Liver (tissue), 9 donors: ENCODE results near the gene DGKH. TPM values are rescaled to one million over a fixed set of nuclear protein-coding genes. Genes with fewer than 3 reads are reported as not detected.

Experiments
- DNase-seq: peaks from one replicate; pipeline ENCODE4 v3.0.0-alpha.2; 2017; ENCODE audit warnings: low spot score
- H3K27ac ChIP-seq, 2 donors: one replicate each; pipeline ENCODE4 v1.7.0; 2013; ENCODE audit warnings: inconsistent platforms in 2 of 2, low read length in 2 of 2, control low read depth in 1 of 2, low read depth in 1 of 2, mild to moderate bottlenecking in 1 of 2
- H3K27me3 ChIP-seq, 4 donors: one replicate each; pipeline versions ENCODE4 v1.6.1 to v1.7.0; 2013; ENCODE audit warnings: low read length in 3 of 4, inconsistent platforms in 1 of 4, mild to moderate bottlenecking in 1 of 4, moderate library complexity in 1 of 4; ENCODE audit not compliant: control insufficient read depth in 4 of 4, insufficient read depth in 4 of 4
- H3K36me3 ChIP-seq, 4 donors: one replicate each; pipeline versions ENCODE4 v1.6.1 to v1.7.0; 2013; ENCODE audit warnings: low read length in 3 of 4, mild to moderate bottlenecking in 3 of 4, low read depth in 1 of 4, moderate library complexity in 1 of 4; ENCODE audit not compliant: control insufficient read depth in 4 of 4, insufficient read depth in 3 of 4
- H3K4me1 ChIP-seq, 4 donors: one replicate each; pipeline versions ENCODE4 v1.6.1 to v1.7.0; 2013; ENCODE audit warnings: low read length in 3 of 4, mild to moderate bottlenecking in 3 of 4, moderate library complexity in 1 of 4; ENCODE audit not compliant: control insufficient read depth in 4 of 4, insufficient read depth in 4 of 4
- H3K4me3 ChIP-seq, 3 donors: one replicate each; pipeline versions ENCODE4 v1.6.1 to v1.7.0; 2013; ENCODE audit warnings: low read length in 3 of 3, control low read depth in 1 of 3, low read depth in 1 of 3, mild to moderate bottlenecking in 1 of 3
- H3K9ac ChIP-seq, 2 donors: one replicate each; pipeline ENCODE4 v1.7.0; 2013; ENCODE audit warnings: low read length in 2 of 2, mild to moderate bottlenecking in 2 of 2, moderate library complexity in 2 of 2, control low read depth in 1 of 2, low read depth in 1 of 2
- H3K9me3 ChIP-seq, 4 donors: one replicate each; pipeline versions ENCODE4 v1.6.1 to v1.7.0; 2013; ENCODE audit warnings: low read length in 3 of 4; ENCODE audit not compliant: control insufficient read depth in 4 of 4
- FOXA1 ChIP-seq: IDR thresholded peaks from 2 replicates; pipeline ENCODE4 v1.6.1; 2016; ENCODE audit warnings: antibody characterized with exemption
- FOXA2 ChIP-seq: IDR thresholded peaks from 2 replicates; pipeline ENCODE4 v1.6.1; 2016; ENCODE audit warnings: antibody characterized with exemption
- GABPA ChIP-seq, 2 donors: IDR thresholded peaks in 1 of 2; conservative IDR thresholded peaks in 1 of 2; 2 replicates each; pipeline ENCODE4 v1.6.1; 2016; ENCODE audit warnings: antibody characterized with exemption in 2 of 2, mild to moderate bottlenecking in 1 of 2, moderate library complexity in 1 of 2
- HNF4A ChIP-seq, 2 donors: conservative IDR thresholded peaks; 2 replicates each; pipeline ENCODE4 v1.6.1; 2016; ENCODE audit warnings: antibody characterized with exemption in 2 of 2, mild to moderate bottlenecking in 2 of 2
- HNF4G ChIP-seq: IDR thresholded peaks from 2 replicates; pipeline ENCODE4 v1.6.1; 2016; ENCODE audit warnings: antibody characterized with exemption
- NR2F2 ChIP-seq: IDR thresholded peaks from 2 replicates; pipeline ENCODE4 v1.6.1; 2016; ENCODE audit warnings: antibody characterized with exemption
- RXRA ChIP-seq, 2 donors: IDR thresholded peaks; 2 replicates each; pipeline ENCODE4 v1.6.1; 2017 to 2018; ENCODE audit warnings: antibody characterized with exemption in 2 of 2, mild to moderate bottlenecking in 1 of 2
- SP1 ChIP-seq: IDR thresholded peaks from 2 replicates; pipeline ENCODE4 v1.6.1; 2018; ENCODE audit warnings: antibody characterized with exemption, mild to moderate bottlenecking
- TAF1 ChIP-seq: conservative IDR thresholded peaks from 2 replicates; pipeline ENCODE4 v1.6.1; 2016; ENCODE audit warnings: antibody characterized with exemption, mild to moderate bottlenecking
- YY1 ChIP-seq: IDR thresholded peaks from 2 replicates; pipeline ENCODE4 v1.6.1; 2016; ENCODE audit warnings: antibody characterized with exemption, mild to moderate bottlenecking
- WGBS: extraction: QIAGEN DNeasy Blood & Tissue Kit; methylation state at CpG from one replicate; pipeline ENCODE4 v1.1.7; 2013; 5-methylcytosine and 5-hydroxymethylcytosine counted together
- polyA plus RNA-seq, 2 donors: library from polyadenylated mRNA; stranded (reverse) in 1 of 2; unstranded in 1 of 2; fragments of 200-250 nt in 1 of 2; fragments of >200 nt in 1 of 2; fragmentation: Nextera tagmentation in 1 of 2; extraction: Ambion mirVana in 1 of 2; gene quantifications; one replicate each; pipeline versions ENCODE4 v1.2.1 to v1.2.3, GENCODE V29; 2013 to 2015
- total RNA-seq, 2 donors: library from RNA; depleted of rRNA; stranded (reverse); fragments of >200 nt; gene quantifications; one replicate each; pipeline ENCODE4 v1.2.3, GENCODE V29; 2014
- TF ChIP-seq, protein P1 (sequence below): IDR thresholded peaks from 2 replicates; pipeline ENCODE4 v1.6.1; 2016; ENCODE audit warnings: antibody characterized with exemption, mild to moderate bottlenecking
- TF ChIP-seq, protein P2 (sequence below): IDR thresholded peaks from 2 replicates; pipeline ENCODE4 v1.6.1; 2016; ENCODE audit warnings: antibody characterized with exemption
- TF ChIP-seq, protein P3 (sequence below): IDR thresholded peaks from 2 replicates; pipeline ENCODE4 v1.6.1; 2016; ENCODE audit warnings: antibody characterized with exemption
- TF ChIP-seq, protein P4 (sequence below): IDR thresholded peaks from 2 replicates; pipeline ENCODE4 v1.6.1; 2016; ENCODE audit warnings: antibody characterized with exemption
- TF ChIP-seq, protein P5 (sequence below): fragments of 150-350 bp; IDR thresholded peaks from 2 replicates; pipeline ENCODE4 v1.5.1; 2017; ENCODE audit warnings: improper control_type of control experiment, low read depth, low read length; ENCODE audit not compliant: missing input control
- donor health status: healthy.
- donor health status: healthy.
- donor health status: healthy.
- donor health status: healthy.
- donor health status: healthy.

The DGKH gene
- total and polyA plus RNA-seq, 4 donors: 0.25 to 3.7 (median 0.97) TPM

DNA sequence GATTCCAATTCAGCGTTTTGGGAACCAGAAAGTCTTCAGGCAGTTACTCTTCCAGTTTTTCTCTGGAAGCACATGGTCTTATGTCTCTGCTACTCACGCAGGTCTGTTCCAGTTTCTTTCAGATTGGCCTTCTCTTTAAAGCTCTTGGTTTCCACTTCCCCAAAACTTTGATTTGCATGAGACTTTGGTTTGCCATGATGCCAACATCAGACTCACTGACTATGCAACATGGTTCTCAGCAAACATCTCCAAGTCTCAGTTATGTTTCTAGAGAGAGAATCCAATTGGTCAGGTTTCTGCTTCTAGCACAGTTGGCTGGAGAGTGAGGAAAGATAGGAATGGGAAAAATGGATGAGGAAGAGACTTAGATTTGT lies 226.6 kb downstream of the DGKH start (continued):
- TF ChIP-seq, protein P1, sequence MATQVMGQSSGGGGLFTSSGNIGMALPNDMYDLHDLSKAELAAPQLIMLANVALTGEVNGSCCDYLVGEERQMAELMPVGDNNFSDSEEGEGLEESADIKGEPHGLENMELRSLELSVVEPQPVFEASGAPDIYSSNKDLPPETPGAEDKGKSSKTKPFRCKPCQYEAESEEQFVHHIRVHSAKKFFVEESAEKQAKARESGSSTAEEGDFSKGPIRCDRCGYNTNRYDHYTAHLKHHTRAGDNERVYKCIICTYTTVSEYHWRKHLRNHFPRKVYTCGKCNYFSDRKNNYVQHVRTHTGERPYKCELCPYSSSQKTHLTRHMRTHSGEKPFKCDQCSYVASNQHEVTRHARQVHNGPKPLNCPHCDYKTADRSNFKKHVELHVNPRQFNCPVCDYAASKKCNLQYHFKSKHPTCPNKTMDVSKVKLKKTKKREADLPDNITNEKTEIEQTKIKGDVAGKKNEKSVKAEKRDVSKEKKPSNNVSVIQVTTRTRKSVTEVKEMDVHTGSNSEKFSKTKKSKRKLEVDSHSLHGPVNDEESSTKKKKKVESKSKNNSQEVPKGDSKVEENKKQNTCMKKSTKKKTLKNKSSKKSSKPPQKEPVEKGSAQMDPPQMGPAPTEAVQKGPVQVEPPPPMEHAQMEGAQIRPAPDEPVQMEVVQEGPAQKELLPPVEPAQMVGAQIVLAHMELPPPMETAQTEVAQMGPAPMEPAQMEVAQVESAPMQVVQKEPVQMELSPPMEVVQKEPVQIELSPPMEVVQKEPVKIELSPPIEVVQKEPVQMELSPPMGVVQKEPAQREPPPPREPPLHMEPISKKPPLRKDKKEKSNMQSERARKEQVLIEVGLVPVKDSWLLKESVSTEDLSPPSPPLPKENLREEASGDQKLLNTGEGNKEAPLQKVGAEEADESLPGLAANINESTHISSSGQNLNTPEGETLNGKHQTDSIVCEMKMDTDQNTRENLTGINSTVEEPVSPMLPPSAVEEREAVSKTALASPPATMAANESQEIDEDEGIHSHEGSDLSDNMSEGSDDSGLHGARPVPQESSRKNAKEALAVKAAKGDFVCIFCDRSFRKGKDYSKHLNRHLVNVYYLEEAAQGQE: no peak
- TF ChIP-seq YY1: no peak
- no peak for TF ChIP-seq FOXA1

DNA sequence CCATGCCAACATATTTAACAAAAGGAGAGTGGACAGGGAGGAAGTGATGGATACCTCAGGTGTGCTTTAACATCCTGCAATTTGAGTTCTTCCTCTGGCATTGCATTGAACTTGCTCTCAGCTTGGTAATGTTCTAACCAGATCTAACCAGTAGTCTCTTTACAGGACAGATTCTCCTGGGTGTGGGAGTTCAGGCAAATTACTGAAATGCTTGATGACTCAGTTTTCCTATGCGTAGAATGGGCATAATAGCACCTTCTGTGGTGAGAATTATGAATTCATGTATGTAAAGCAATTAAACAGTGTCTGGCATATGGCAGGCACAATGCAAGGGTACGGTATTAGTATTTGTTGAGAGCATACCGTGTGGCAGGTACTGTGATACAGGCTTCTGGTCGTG lies 227.1 kb downstream of the DGKH start:
- Histone ChIP-seq H3K27ac (no peak overlapping the region), H3K9ac (no peak overlapping the region), H3K27me3 (no peaks in the 10 kb centered on the region), H3K4me3 (no peak overlapping the region), H3K9me3 (no peaks in the 10 kb centered on the region), H3K4me1 (peaks cover 2 to 15% (median 8%) of the 10 kb centered on the region in 4 donors), H3K36me3 (no peaks in the 10 kb centered on the region)
- no peak for DNase-seq
- WGBS: 94% methylated on average over 4 of the region's 4 CpGs
- TF ChIP-seq FOXA2 (no peak), TAF1 (no peak), FOXA1 (no peak), HNF4A (conservative IDR thresholded peaks at IDR 0.05) (no peak), HNF4G (no peak), RXRA (IDR thresholded peaks at IDR 0.05) (no peak)
- TF ChIP-seq, protein P2, sequence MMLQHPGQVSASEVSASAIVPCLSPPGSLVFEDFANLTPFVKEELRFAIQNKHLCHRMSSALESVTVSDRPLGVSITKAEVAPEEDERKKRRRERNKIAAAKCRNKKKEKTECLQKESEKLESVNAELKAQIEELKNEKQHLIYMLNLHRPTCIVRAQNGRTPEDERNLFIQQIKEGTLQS: no peak
- TF ChIP-seq, protein P3, sequence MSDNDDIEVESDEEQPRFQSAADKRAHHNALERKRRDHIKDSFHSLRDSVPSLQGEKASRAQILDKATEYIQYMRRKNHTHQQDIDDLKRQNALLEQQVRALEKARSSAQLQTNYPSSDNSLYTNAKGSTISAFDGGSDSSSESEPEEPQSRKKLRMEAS: no peak
- TF ChIP-seq, protein P4, sequence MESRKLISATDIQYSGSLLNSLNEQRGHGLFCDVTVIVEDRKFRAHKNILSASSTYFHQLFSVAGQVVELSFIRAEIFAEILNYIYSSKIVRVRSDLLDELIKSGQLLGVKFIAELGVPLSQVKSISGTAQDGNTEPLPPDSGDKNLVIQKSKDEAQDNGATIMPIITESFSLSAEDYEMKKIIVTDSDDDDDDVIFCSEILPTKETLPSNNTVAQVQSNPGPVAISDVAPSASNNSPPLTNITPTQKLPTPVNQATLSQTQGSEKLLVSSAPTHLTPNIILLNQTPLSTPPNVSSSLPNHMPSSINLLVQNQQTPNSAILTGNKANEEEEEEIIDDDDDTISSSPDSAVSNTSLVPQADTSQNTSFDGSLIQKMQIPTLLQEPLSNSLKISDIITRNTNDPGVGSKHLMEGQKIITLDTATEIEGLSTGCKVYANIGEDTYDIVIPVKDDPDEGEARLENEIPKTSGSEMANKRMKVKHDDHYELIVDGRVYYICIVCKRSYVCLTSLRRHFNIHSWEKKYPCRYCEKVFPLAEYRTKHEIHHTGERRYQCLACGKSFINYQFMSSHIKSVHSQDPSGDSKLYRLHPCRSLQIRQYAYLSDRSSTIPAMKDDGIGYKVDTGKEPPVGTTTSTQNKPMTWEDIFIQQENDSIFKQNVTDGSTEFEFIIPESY: no peak

DNA sequence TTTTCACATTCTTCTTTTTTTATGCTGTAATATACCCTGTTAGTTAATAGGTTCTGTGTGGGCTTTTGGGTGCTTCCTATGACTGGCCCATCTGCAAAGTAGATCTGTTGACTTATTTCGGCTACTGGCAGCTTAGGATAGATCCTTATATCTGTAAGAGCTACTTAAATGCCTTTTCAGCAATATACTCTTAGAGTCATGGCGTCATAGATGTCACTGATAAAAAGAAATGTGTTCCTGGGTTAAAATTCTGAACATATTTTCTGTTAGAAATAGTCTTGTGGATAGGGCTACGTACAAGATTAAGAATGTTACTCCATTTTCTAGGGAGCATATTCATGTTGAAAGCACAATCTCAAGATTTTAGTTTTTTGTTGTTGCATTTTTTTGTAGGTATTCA lies 228.2 kb downstream of the DGKH start:
- no peaks in the 10 kb centered on the region for H3K9me3 ChIP-seq
- H3K9ac ChIP-seq: no peak overlapping the region
- no peaks in the 10 kb centered on the region for H3K36me3 ChIP-seq
- H3K27me3 ChIP-seq: no peaks in the 10 kb centered on the region
- no peak for DNase-seq
- H3K4me1 ChIP-seq: peaks cover 4 to 10% (median 6%) of the 10 kb centered on the region in 4 donors
- no peak overlapping the region for H3K27ac ChIP-seq
- H3K4me3 ChIP-seq: no peak overlapping the region
- WGBS: 94% methylated on average over 3 of the region's 3 CpGs
- no peak for TF ChIP-seq YY1
- TF ChIP-seq, protein P4: no peak
- TF ChIP-seq, protein P5, sequence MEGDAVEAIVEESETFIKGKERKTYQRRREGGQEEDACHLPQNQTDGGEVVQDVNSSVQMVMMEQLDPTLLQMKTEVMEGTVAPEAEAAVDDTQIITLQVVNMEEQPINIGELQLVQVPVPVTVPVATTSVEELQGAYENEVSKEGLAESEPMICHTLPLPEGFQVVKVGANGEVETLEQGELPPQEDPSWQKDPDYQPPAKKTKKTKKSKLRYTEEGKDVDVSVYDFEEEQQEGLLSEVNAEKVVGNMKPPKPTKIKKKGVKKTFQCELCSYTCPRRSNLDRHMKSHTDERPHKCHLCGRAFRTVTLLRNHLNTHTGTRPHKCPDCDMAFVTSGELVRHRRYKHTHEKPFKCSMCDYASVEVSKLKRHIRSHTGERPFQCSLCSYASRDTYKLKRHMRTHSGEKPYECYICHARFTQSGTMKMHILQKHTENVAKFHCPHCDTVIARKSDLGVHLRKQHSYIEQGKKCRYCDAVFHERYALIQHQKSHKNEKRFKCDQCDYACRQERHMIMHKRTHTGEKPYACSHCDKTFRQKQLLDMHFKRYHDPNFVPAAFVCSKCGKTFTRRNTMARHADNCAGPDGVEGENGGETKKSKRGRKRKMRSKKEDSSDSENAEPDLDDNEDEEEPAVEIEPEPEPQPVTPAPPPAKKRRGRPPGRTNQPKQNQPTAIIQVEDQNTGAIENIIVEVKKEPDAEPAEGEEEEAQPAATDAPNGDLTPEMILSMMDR: no peak
- no peak for TF ChIP-seq NR2F2
- TF ChIP-seq HNF4G: no peak
- TF ChIP-seq, protein P1: no peak
- TF ChIP-seq, protein P3: no peak
- no peak for TF ChIP-seq GABPA (IDR thresholded peaks at IDR 0.05 in 1 of 2, conservative IDR thresholded peaks at IDR 0.05 in 1 of 2)
- no peak for TF ChIP-seq RXRA (IDR thresholded peaks at IDR 0.05)
- no peak for TF ChIP-seq SP1
- no peak for TF ChIP-seq TAF1
- TF ChIP-seq, protein P2: no peak
- no peak for TF ChIP-seq HNF4A (conservative IDR thresholded peaks at IDR 0.05)
